ENCODE results near the gene RABAC1. TPM values are rescaled to one million over a fixed set of nuclear protein-coding genes. Genes with fewer than 3 reads are reported as not detected.
"Not testable (repeated sequence)": the region's sequence is repeated elsewhere in the genome, so short reads cannot be mapped to it uniquely, and the experiment has no call there.

The RABAC1 gene
- total RNA-seq, 2 experiments from 2014 or later, result 171 to 191 TPM

GRCh38 chr19:41994521-41994971 lies 35.4 kb upstream of the RABAC1 start:
- CTCF ChIA-PET (ENCODE audit: unreplicated experiment), result no interaction called here

GRCh38 chr19:41993612-41994483 lies 34.7 kb upstream of the RABAC1 start, which contains the start of gene ATP1A3:
ATP1A3 (minus strand) TSS chr19:41994230; CDS start chr19:41994076, 154 bp downstream.
- Histone ChIP-seq H3K4me1 (ENCODE audit: insufficient read depth, low read length, poor library complexity, severe bottlenecking) (peaks cover 38% of the 10 kb centered on the region), H3K9me2 (ENCODE audit: insufficient read depth, low read length) (no peaks in the 10 kb centered on the region), H3K79me2 (ENCODE audit: insufficient read depth, low read depth, low read length) (no peaks in the 10 kb centered on the region), H2AFZ (ENCODE audit: low read length) (peak within 1 kb of the TSS; percentile 85), H3K9me3 (ENCODE audit: low read length) (no peaks in the 10 kb centered on the region), H3K36me3 (ENCODE audit: insufficient read depth, low read length) (peaks cover under 1% of the 10 kb centered on the region; the same call in 1 of the 2 replicates), H4K20me1 (ENCODE audit: insufficient read depth, low read length) (no peaks in the 10 kb centered on the region), H3K4me3 (ENCODE audit: low read depth, low read length, poor library complexity, severe bottlenecking) (peak within 1 kb of the TSS; percentile 95), H3K27ac (ENCODE audit: low read depth, low read length, poor library complexity, severe bottlenecking) (peak within 1 kb of the TSS; percentile 15), H3K4me2 (ENCODE audit: low read length) (peak within 1 kb of the TSS; percentile 99)
- ChIA-PET POLR2A (no interaction called here), CTCF (ENCODE audit: unreplicated experiment) (no interaction called here)
- TF ChIP-seq CTCF (conservative IDR thresholded peaks at IDR 0.05; ENCODE audit: low read length) (no peak), EZH2phosphoT487 (IDR thresholded peaks at IDR 0.05; ENCODE audit: borderline replicate concordance, low read depth, low read length) (no peak)
- BruUV-seq (replicated peaks), result no TSS peak
- intact Hi-C loops (cut with micrococcal nuclease; ENCODE audit: unreplicated experiment), result loop anchor here (2.0 kb wide), 1 partner anchor 35 kb away; the partner anchor contains the start of gene RABAC1
- DNase-seq (ENCODE audit: low spot score), result peak; percentile 87

More at GRCh38 chr19:41994521-41994971, 35.4 kb upstream of the RABAC1 start:
- no peak for TF ChIP-seq EZH2phosphoT487 (IDR thresholded peaks at IDR 0.05; ENCODE audit: borderline replicate concordance, low read depth, low read length)
- TF ChIP-seq CTCF (conservative IDR thresholded peaks at IDR 0.05; ENCODE audit: low read length), result no peak
- intact Hi-C loops (cut with micrococcal nuclease; ENCODE audit: unreplicated experiment), result loop anchor here (2.0 kb wide), 1 partner anchor 36 kb away; the partner anchor contains the start of gene RABAC1
- Histone ChIP-seq H4K20me1 (ENCODE audit: insufficient read depth, low read length) (no peaks in the 10 kb centered on the region), H3K4me1 (ENCODE audit: insufficient read depth, low read length, poor library complexity, severe bottlenecking) (peaks cover 38% of the 10 kb centered on the region), H3K36me3 (ENCODE audit: insufficient read depth, low read length) (no peaks in the 10 kb centered on the region), H2AFZ (ENCODE audit: low read length) (peak overlapping the region; percentile 85; the same call in 1 of the 2 replicates), H3K4me2 (ENCODE audit: low read length) (peak overlapping the region; percentile 99), H3K9me2 (ENCODE audit: insufficient read depth, low read length) (no peaks in the 10 kb centered on the region), H3K9me3 (ENCODE audit: low read length) (no peaks in the 10 kb centered on the region), H3K4me3 (ENCODE audit: low read depth, low read length, poor library complexity, severe bottlenecking) (peak overlapping the region; percentile 95), H3K79me2 (ENCODE audit: insufficient read depth, low read depth, low read length) (no peaks in the 10 kb centered on the region), H3K27ac (ENCODE audit: low read depth, low read length, poor library complexity, severe bottlenecking) (no peak overlapping the region)
- BruUV-seq (replicated peaks), result no TSS peak
- DNase-seq (ENCODE audit: low spot score), result peak; percentile 36
- POLR2A ChIA-PET, result no interaction called here

- BruUV-seq (replicated peaks); DNase-seq (ENCODE audit: low spot score); H2AFZ ChIP-seq (ENCODE audit: low read length); H4K20me1 ChIP-seq (ENCODE audit: insufficient read depth, low read length); CTCF ChIA-PET (ENCODE audit: unreplicated experiment); H3K79me2 ChIP-seq (ENCODE audit: insufficient read depth, low read depth, low read length); POLR2A ChIA-PET; H3K9me2 ChIP-seq (ENCODE audit: insufficient read depth, low read length); H3K4me3 ChIP-seq (ENCODE audit: low read depth, low read length, poor library complexity, severe bottlenecking); intact Hi-C loops (cut with micrococcal nuclease; ENCODE audit: unreplicated experiment); H3K9me3 ChIP-seq (ENCODE audit: low read length); H3K27ac ChIP-seq (ENCODE audit: low read depth, low read length, poor library complexity, severe bottlenecking): not testable (repeated sequence)
- Histone ChIP-seq H3K4me2 (ENCODE audit: low read length) (peak overlapping the region; percentile 99), H3K4me1 (ENCODE audit: insufficient read depth, low read length, poor library complexity, severe bottlenecking) (peaks cover 23% of the 10 kb centered on the region), H3K36me3 (ENCODE audit: insufficient read depth, low read length) (peaks cover 18% of the 10 kb centered on the region; the same call in 1 of the 2 replicates)
Observed at GRCh38 chr19:41991925-41992569, 32.9 kb upstream of the RABAC1 start.

Data from OCI-LY7 (cell line).